HEK293 (cell line): ENCODE measurements around the gene ACYP1.
A peak's percentile ranks its signal among the peaks of the same experiment; 100 is the strongest.

Source experiments
- CTCF ChIA-PET: fragments of 350-600 bp; formaldehyde crosslinking; extraction: SDS; loops from one replicate; lab custom pipeline; 2021; ENCODE audit warnings: antibody characterized with exemption; lab: Yijun Ruan, JAX
- POLR2A ChIA-PET: fragments of 300-600 bp; formaldehyde crosslinking; extraction: SDS; loops from one replicate; lab custom pipeline; 2020; ENCODE audit warnings: antibody characterized with exemption, inconsistent platforms; lab: Yijun Ruan, JAX
- H3K27ac ChIP-seq: fragments of 200-500 bp; sonication (Bioruptor generic); 2 replicates; pipeline ENCODE4 v1.5.1; 2014; ENCODE audit warnings: low read depth, low read length, control low read depth, inconsistent platforms; ENCODE audit errors: extremely low read depth
- H3K36me3 ChIP-seq, 2 experiments: fragments of 200-500 bp in 1 of 2; sonication (Bioruptor generic) in 1 of 2; 1 replicate in 1 of 2; 2 replicates in 1 of 2; pipeline ENCODE4 v1.5.1; 2014 to 2017; ENCODE audit warnings: inconsistent platforms in 2 of 2, low read length in 2 of 2; ENCODE audit not compliant: control insufficient read depth in 2 of 2, insufficient read depth in 1 of 2
- H3K4me1 ChIP-seq: fragments of 200-500 bp; sonication (Bioruptor generic); 2 replicates; pipeline ENCODE4 v1.5.1; 2014; ENCODE audit warnings: mild to moderate bottlenecking, low read length, inconsistent platforms; ENCODE audit not compliant: control insufficient read depth, insufficient read depth
- H3K4me3 ChIP-seq: 2 replicates; pipeline ENCODE4 v1.5.1; 2011; ENCODE audit warnings: low read depth, mild to moderate bottlenecking, control low read depth, low read length, moderate library complexity
- H3K9me3 ChIP-seq: fragments of 200-500 bp; sonication (Bioruptor generic); 2 replicates; pipeline ENCODE4 v1.5.1; 2014; ENCODE audit warnings: low read depth, low read length, inconsistent platforms; ENCODE audit not compliant: control insufficient read depth, insufficient read depth
- GFI1B ChIP-seq: fragments of 450-650 bp; formaldehyde crosslinking; IDR thresholded peaks from 2 replicates; pipeline ENCODE4 v1.5.1; 2016; ENCODE audit warnings: missing biosample characterization, missing genetic modification characterization
- IKZF3 ChIP-seq: fragments of 450-650 bp; IDR thresholded peaks from 2 replicates; pipeline ENCODE4 v1.5.0; 2018; ENCODE audit warnings: missing biosample characterization, mild to moderate bottlenecking, missing genetic modification characterization, moderate library complexity
- KLF1 ChIP-seq: fragments of 450-650 bp; formaldehyde crosslinking; IDR thresholded peaks from 2 replicates; pipeline ENCODE4 v1.5.1; 2016; ENCODE audit warnings: missing biosample characterization, missing genetic modification characterization
- SP7 ChIP-seq: fragments of 450-650 bp; formaldehyde crosslinking; IDR thresholded peaks from 2 replicates; pipeline ENCODE4 v1.5.1; 2016; ENCODE audit warnings: missing biosample characterization, missing genetic modification characterization
- ZNF146 ChIP-seq: fragments of 450-650 bp; formaldehyde crosslinking; IDR thresholded peaks from 2 replicates; pipeline ENCODE4 v1.5.1; 2016; ENCODE audit warnings: missing biosample characterization, missing genetic modification characterization
- ZNF16 ChIP-seq: fragments of 450-650 bp; formaldehyde crosslinking; IDR thresholded peaks from 2 replicates; pipeline ENCODE4 v1.5.1; 2016; ENCODE audit warnings: low read depth, missing biosample characterization, missing genetic modification characterization
- ZNF174 ChIP-seq: fragments of 450-650 bp; formaldehyde crosslinking; IDR thresholded peaks from 2 replicates; pipeline ENCODE4 v1.5.0; 2017; ENCODE audit warnings: missing biosample characterization, mild to moderate bottlenecking, missing genetic modification characterization
- ZNF2 ChIP-seq: fragments of 450-650 bp; formaldehyde crosslinking; IDR thresholded peaks from 2 replicates; pipeline ENCODE4 v1.5.1; 2016; ENCODE audit warnings: missing biosample characterization, missing genetic modification characterization
- ZNF214 ChIP-seq: fragments of 450-650 bp; formaldehyde crosslinking; IDR thresholded peaks from 2 replicates; pipeline ENCODE4 v1.5.1; 2017; ENCODE audit warnings: missing biosample characterization, mild to moderate bottlenecking, missing genetic modification characterization, borderline replicate concordance
- ZNF223 ChIP-seq: fragments of 450-650 bp; formaldehyde crosslinking; IDR thresholded peaks from 2 replicates; pipeline ENCODE4 v1.5.1; 2016; ENCODE audit warnings: missing biosample characterization, missing genetic modification characterization
- ZNF335 ChIP-seq: fragments of 450-650 bp; formaldehyde crosslinking; conservative IDR thresholded peaks from 2 replicates; pipeline ENCODE4 v1.5.1; 2016; ENCODE audit warnings: missing biosample characterization, missing genetic modification characterization
- ZNF433 ChIP-seq: fragments of 450-650 bp; formaldehyde crosslinking; IDR thresholded peaks from 2 replicates; pipeline ENCODE4 v1.5.1; 2016; ENCODE audit warnings: missing biosample characterization, missing genetic modification characterization, low read depth
- ZNF473 ChIP-seq: fragments of 450-650 bp; formaldehyde crosslinking; IDR thresholded peaks from 2 replicates; pipeline ENCODE4 v1.5.1; 2017; ENCODE audit warnings: missing biosample characterization, missing genetic modification characterization
- ZNF549 ChIP-seq: fragments of 450-650 bp; IDR thresholded peaks from 2 replicates; pipeline ENCODE4 v1.5.1; 2018; ENCODE audit warnings: missing biosample characterization, missing genetic modification characterization, mild to moderate bottlenecking, inconsistent platforms, moderate library complexity
- ZNF561 ChIP-seq: fragments of 450-650 bp; IDR thresholded peaks from 2 replicates; pipeline ENCODE4 v1.5.1; 2018; ENCODE audit warnings: missing biosample characterization, missing genetic modification characterization, borderline replicate concordance
- ZNF677 ChIP-seq: fragments of 450-650 bp; IDR thresholded peaks from 2 replicates; pipeline ENCODE4 v1.5.0; 2018; ENCODE audit warnings: missing biosample characterization, mild to moderate bottlenecking, missing genetic modification characterization, moderate library complexity
- ZNF791 ChIP-seq: fragments of 450-650 bp; formaldehyde crosslinking; IDR thresholded peaks from 2 replicates; pipeline ENCODE4 v1.5.1; 2016; ENCODE audit warnings: missing biosample characterization, missing genetic modification characterization
- ZNF830 ChIP-seq: fragments of 450-650 bp; IDR thresholded peaks from 2 replicates; pipeline ENCODE4 v1.5.0; 2018; ENCODE audit warnings: missing biosample characterization, missing genetic modification characterization, low read depth, mild to moderate bottlenecking, moderate library complexity
- TF ChIP-seq, protein P1 (sequence below): fragments of 450-650 bp; formaldehyde crosslinking; IDR thresholded peaks from 2 replicates; pipeline ENCODE4; 2016; ENCODE audit warnings: missing biosample characterization, missing genetic modification characterization

The ACYP1 gene

DNA sequence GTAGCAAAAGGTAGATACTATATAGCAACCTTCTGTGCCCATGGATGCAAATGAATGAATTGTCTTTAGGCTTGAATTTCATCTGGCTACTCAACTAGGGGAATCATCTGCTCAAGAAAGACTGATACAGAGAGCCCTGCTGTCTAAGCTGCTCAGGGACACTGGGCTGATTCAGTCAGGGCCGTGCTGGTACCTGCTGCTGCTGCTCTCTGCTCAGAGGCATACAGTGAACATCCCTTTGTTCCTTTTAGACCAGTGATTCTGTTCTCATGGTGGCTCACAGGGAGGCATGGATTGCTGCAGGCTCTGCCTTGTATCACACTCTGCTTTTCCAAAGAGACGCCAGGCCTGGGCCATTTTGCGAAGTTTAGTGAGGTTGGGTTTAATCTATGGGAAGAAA, 47.0 kb downstream of the ACYP1 start:
- no peak for TF ChIP-seq ZNF433
- TF ChIP-seq ZNF335 (tag by site-specific recombination), result no peak
- ChIA-PET CTCF (interaction anchor here (0.9 to 1.0 kb wide), 3 partner anchors 9 to 70 kb away, joined by 3 to 4 read pairs (median 3); no protein-coding TSS in a partner anchor), POLR2A (no interaction called here)
- Histone ChIP-seq H3K27ac (no peak overlapping the region), H3K36me3 (peaks cover 59 to 66% of the 10 kb centered on the region in 2 experiments), H3K9me3 (no peaks in the 10 kb centered on the region), H3K4me1 (no peaks in the 10 kb centered on the region), H3K4me3 (no peak overlapping the region)

DNA sequence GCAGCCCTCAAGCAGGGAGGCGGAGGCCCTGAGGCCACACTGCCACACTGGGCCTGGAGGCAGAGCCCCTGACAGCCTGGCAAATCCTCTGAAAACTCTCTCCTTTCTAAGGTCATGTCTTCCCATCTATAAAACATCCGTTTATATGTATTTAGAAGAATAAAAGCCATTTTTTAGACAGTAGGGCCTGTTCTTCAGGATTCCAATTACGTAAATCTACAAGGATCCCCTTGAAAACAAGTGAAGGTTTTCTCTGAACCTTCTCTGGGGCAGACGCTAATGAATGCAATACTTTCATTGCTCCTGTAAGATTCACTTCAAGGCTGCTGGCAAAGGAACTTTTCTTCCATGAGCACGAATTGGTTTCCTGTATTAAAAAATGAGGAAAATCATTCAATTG, 48.3 kb downstream of the ACYP1 start:
- Histone ChIP-seq H3K4me1 (no peaks in the 10 kb centered on the region), H3K27ac (no peak overlapping the region), H3K9me3 (no peaks in the 10 kb centered on the region), H3K4me3 (no peak overlapping the region), H3K36me3 (peaks cover 58 to 72% of the 10 kb centered on the region in 2 experiments)
- TF ChIP-seq GFI1B (tag by site-specific recombination) (no peak), ZNF146 (tag by site-specific recombination) (no peak), ZNF677 (tag by site-specific recombination) (no peak), ZNF16 (tag by site-specific recombination) (no peak), ZNF214 (no peak), ZNF791 (tag by site-specific recombination) (no peak), ZNF223 (no peak), ZNF549 (tag by site-specific recombination) (no peak), ZNF830 (tag by site-specific recombination) (no peak)
- POLR2A ChIA-PET, result no interaction called here
- CTCF ChIA-PET, result interaction anchor here (1.0 kb wide), 2 partner anchors 8 to 12 kb away, joined by 3 to 4 read pairs; no protein-coding TSS in a partner anchor

DNA sequence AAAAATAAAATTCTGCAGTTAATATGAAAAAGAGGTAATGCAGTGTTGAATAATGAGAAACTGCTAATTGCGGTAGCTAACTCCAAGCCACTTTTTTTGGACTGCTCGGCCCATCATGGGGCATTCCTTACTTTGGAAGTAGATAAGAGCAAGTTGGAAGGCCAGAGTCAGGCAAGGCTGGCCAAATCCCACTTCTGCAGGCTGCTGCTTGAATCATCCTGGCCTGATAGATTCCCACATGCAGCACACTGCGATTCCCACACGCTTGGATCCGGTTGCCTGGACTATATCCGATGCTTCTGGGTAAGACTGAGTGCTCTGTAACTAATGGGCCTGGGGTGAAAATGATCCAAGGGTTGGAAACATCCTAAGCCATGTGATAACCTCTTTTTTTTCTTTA, 50.5 kb downstream of the ACYP1 start:
- Histone ChIP-seq H3K4me1 (no peaks in the 10 kb centered on the region), H3K9me3 (no peaks in the 10 kb centered on the region), H3K27ac (no peak overlapping the region), H3K4me3 (no peak overlapping the region), H3K36me3 (peaks cover 55 to 81% of the 10 kb centered on the region in 2 experiments)
- ChIA-PET POLR2A (no interaction called here), CTCF (interaction anchor here (0.7 to 2.3 kb wide), 3 partner anchors 31 to 75 kb away, joined by 3 to 5 read pairs (median 3); no protein-coding TSS in a partner anchor)
- TF ChIP-seq KLF1, result no peak
- TF ChIP-seq ZNF561 (tag by site-specific recombination), result no peak
- no peak for TF ChIP-seq ZNF2 (tag by site-specific recombination)
- no peak for TF ChIP-seq IKZF3 (tag by site-specific recombination)
- no peak for TF ChIP-seq ZNF174

DNA sequence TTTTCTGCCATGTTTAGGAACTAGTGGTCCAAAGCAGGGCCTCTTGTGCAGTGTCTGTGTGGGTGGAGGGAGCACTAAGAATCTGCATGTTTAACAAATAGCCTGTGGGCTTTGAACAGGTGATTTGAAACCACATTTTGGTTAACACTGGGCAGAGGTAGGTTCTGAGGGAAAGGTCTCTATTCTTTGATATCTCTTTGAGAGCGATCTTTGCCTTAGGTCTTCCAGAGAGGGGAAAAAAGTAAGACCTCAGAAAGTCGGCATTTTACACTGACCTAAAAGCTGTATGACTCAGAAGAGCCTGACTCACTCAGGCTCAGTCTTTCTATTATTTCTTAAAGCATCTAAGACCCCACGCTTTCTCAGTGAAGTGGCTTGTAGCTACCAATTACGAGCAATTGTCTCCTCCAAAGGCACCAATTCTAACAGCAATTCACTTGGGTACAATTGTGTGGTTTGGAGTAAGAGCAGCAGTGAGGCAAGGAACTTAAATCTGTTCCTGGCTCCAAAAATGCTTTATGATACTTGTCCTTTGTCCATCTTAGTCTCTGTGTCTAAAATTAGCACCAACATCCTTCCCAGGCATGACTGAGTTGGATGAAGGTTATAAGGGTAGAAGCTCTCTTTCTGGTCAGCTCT, 52.3 kb downstream of the ACYP1 start:
- Histone ChIP-seq H3K36me3 (peaks cover 54 to 89% of the 10 kb centered on the region in 2 experiments), H3K27ac (peak overlapping the region; percentile 31; the same call in 1 of the 2 replicates), H3K9me3 (no peaks in the 10 kb centered on the region)
- ChIA-PET POLR2A (no interaction called here), CTCF (interaction anchor here (0.6 to 2.3 kb wide), 2 partner anchors 16 to 66 kb away, joined by 3 to 5 read pairs; no protein-coding TSS in a partner anchor)
- TF ChIP-seq SP7 (tag by site-specific recombination) (peak; percentile 46; the same call in 1 of the 2 replicates), ZNF473 (no peak)
- TF ChIP-seq, protein P1, sequence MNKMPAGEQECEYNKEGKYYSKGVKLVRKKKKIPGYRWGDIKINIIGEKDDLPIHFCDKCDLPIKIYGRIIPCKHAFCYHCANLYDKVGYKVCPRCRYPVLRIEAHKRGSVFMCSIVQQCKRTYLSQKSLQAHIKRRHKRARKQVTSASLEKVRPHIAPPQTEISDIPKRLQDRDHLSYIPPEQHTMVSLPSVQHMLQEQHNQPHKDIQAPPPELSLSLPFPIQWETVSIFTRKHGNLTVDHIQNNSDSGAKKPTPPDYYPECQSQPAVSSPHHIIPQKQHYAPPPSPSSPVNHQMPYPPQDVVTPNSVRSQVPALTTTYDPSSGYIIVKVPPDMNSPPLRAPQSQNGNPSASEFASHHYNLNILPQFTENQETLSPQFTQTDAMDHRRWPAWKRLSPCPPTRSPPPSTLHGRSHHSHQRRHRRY (tag by site-specific recombination), result no peak
- TF ChIP-seq, all 188 proteins: peak for 1
- no peaks in the 10 kb centered on the region for H3K4me1 ChIP-seq
- no peak overlapping the region for H3K4me3 ChIP-seq
